Activated T-cell treated with anti-CD3 and anti-CD28 coated beads for 48 hours (primary cell): ENCODE results near the gene RUFY2.
"Not testable (repeated sequence)": the region's sequence is repeated elsewhere in the genome, so short reads cannot be mapped to it uniquely, and the experiment has no call there.

Source experiments
- DNase-seq: peaks from one replicate; pipeline ENCODE4 v3.0.0-alpha.2; 2020; ENCODE audit warnings: low read depth

RUFY2 gene

GRCh38 chr10:68406815-68407548 is at the start of gene RUFY2:
TSS of gene RUFY2 (minus strand) at chr10:68407277. CDS start at chr10:68407189, 88 bp downstream.
- DNase-seq: peak; percentile 83

GRCh38 chr10:68449698-68450097 is 42.6 kb upstream of the RUFY2 start:
- not testable (repeated sequence) for DNase-seq

- DNase-seq: no peak
Measured at GRCh38 chr10:68446179-68446578, 39.1 kb upstream of the RUFY2 start.

- DNase-seq: no peak
Measured at GRCh38 chr10:68442971-68443370, 35.9 kb upstream of the RUFY2 start.

GRCh38 chr10:68440898-68441297 is 33.8 kb upstream of the RUFY2 start:
- DNase-seq: no peak

DNA sequence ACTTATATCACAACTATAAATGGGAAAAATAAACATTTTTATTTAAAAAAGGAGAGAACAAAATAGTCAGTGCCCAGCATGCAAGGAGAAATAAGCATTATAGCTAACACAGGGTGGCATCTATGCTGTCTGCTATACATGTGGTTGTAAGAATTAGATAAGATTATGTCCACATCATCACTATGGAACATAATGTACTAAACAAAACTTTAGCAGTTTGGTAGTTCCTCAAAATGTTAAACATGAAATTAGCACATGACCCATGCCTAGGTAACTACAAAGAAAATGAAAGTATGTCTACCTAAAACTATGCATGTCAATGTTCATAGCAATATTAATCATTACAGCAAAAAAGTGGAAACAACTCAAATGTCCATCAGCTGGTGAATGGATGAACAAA is 28.7 kb upstream of the RUFY2 start:
- DNase-seq: no peak

- no peak for DNase-seq
Measured at GRCh38 chr10:68434657-68435056, 27.6 kb upstream of the RUFY2 start.

DNA sequence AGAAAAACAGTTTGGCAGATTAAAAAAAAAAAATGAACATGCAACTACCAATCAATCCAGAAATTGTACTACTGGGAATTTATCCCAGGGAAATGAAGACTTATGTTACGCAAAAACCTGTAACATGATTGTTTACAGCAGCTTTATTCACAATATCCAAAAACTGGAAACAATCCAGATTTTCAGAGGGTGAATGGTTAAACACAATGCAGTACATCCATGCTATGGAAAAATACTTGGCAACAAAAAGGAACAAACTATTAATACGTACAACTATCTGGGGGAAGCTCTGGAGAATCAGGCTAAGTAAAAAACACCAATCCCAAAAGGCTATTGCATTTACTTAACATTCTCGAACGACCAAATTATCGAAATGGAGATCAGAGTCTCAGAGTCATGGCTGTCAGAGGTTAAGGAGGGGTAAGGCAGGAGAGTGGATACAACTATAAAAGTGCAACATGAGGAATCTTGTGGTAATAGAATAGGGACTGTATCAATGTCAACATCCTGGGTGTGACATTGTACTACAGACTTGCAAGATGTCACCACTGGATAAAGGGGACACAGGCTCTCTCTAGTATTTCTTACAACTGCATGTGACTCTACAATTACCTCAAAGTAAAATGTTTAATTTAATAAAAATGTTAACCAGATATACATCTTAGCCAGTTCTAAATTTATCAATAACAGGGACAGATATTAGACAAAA is 21.5 kb upstream of the RUFY2 start:
- no peak for DNase-seq

- DNase-seq: no peak
Measured at GRCh38 chr10:68424454-68425014, 17.5 kb upstream of the RUFY2 start.

DNA sequence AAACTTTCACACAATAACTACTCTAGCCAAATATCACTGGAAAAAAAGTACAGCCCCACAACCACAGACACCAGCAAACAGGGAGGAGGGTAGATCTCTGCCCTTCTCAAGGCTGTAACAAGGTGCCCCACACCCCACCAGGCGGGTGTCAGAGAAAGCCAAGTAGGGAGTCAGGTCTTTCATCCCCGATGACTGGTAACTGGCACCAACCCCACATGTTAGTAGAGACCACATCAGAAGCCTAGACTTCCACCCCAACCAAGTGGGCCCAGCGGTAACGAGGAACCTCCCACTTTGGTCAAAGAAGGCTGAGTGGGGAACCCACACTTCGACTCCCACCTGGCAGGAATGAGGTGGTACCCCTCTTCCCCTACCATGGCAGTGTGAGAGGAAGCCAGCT is 16.4 kb upstream of the RUFY2 start:
- peak; percentile 19 for DNase-seq

- DNase-seq: no peak
Measured at GRCh38 chr10:68419376-68419775, 12.3 kb upstream of the RUFY2 start.

GRCh38 chr10:68408898-68409518 is 1.9 kb upstream of the RUFY2 start:
- no peak for DNase-seq

- DNase-seq: peak; percentile 49
Measured at GRCh38 chr10:68406111-68406814, 814 bp downstream of the RUFY2 start.

GRCh38 chr10:68403701-68404100 is 3.4 kb downstream of the RUFY2 start:
- no peak for DNase-seq

GRCh38 chr10:68402276-68402675 is 4.8 kb downstream of the RUFY2 start:
- no peak for DNase-seq

GRCh38 chr10:68397005-68397404 is 10.1 kb downstream of the RUFY2 start:
- DNase-seq: no peak

- DNase-seq: no peak
Measured at GRCh38 chr10:68385740-68386139, 21.3 kb downstream of the RUFY2 start.

DNA sequence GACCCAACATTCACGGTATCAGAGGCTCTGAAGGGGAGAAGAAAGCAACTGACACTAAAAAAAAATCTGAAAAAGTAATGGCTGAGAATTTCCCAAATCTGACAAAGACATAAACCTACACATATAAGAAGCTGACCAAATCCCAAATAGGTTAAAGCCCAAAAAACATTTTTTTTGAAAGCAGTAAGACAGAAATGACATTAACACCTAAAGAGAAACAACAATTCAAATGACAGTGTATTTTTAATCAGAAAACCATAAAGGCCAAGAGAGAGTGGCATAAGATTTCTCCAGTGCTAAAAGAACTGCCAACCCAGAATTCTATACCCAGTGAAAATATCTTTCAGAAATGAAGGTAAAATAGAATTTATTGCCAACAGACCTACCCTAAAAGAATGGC is 35.5 kb downstream of the RUFY2 start:
- no peak for DNase-seq

DNA sequence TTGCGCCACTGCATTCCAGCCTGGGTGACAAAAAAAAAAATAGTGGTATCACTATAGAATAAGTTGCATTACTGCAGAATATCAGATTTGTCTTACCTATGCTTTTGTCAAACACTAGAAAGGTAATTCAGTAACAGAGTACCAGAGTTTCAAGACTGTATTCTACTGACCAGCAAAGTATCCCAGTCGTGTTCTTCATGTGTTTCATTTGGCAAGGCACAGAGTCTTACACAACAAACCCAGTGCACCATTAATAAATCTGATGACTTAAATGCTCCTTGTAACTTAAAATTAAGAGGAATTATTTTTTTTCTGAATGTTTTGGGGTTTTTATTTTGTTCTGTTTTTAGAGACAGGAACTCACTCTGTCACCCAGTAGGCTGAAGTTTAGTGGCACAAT is 40.0 kb downstream of the RUFY2 start:
- no peak for DNase-seq

DNA sequence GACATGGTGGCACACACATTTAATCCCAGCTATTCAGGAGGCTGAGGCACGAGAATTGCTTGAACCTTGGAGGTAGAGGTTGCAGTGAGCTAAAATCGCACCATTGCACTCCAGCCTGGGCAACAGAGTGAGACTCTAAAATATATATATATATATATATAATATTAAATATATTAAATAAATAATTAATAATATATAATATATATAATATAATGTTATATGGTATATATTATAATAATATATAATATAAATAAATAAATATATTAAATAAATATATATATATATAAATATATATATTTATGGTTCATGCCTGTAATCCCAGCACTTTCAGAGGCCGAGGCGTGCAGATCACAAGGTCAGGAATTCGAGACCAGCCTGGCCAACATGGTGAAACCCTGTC is 40.5 kb downstream of the RUFY2 start:
- DNase-seq: no peak

DNA sequence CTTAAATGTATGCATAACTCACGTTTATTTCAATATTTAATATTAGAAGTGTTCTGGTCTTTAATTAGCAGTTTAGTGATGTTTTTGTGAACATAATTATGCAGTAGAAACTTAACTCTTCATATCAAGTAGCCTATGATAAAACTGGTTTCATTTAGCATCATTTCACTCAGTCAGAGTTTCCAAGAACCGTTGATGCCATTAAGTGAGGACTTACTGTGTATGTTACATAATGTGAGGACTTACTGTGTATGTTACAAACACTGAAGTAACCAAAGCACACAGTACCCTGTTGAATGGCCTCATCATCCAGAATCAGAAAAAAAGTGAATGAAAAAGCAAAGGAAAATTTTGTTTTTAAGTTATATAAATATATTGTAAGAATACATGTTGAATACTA is 41.5 kb downstream of the RUFY2 start:
- no peak for DNase-seq
